22Rv1 (cell line): Measurements from ENCODE around the gene WWOX.

Experiments
- ZFX ChIP-seq: fragments of 450-650 bp; IDR thresholded peaks from 2 replicates; pipeline ENCODE4 v1.6.1; 2017; ENCODE audit warnings: antibody characterized with exemption, borderline replicate concordance
- TF ChIP-seq, protein P1 (sequence below): fragments of 450-650 bp; IDR thresholded peaks from 2 replicates; pipeline ENCODE4 v1.5.1; 2017; ENCODE audit warnings: mild to moderate bottlenecking

GRCh38 chr16:78955206-78955605 lies 855.8 kb downstream of the WWOX start:
- TF ChIP-seq, protein P1, sequence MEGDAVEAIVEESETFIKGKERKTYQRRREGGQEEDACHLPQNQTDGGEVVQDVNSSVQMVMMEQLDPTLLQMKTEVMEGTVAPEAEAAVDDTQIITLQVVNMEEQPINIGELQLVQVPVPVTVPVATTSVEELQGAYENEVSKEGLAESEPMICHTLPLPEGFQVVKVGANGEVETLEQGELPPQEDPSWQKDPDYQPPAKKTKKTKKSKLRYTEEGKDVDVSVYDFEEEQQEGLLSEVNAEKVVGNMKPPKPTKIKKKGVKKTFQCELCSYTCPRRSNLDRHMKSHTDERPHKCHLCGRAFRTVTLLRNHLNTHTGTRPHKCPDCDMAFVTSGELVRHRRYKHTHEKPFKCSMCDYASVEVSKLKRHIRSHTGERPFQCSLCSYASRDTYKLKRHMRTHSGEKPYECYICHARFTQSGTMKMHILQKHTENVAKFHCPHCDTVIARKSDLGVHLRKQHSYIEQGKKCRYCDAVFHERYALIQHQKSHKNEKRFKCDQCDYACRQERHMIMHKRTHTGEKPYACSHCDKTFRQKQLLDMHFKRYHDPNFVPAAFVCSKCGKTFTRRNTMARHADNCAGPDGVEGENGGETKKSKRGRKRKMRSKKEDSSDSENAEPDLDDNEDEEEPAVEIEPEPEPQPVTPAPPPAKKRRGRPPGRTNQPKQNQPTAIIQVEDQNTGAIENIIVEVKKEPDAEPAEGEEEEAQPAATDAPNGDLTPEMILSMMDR: no peak
- no peak for TF ChIP-seq ZFX
